GM21723 (cell line): ENCODE measurements around the gene DPEP2.
"Not testable (repeated sequence)": the region's sequence is repeated elsewhere in the genome, so short reads cannot be mapped to it uniquely, and the experiment has no call there.

Source experiments
- ATAC-seq: cut with Tn5 transposase; IDR thresholded peaks from one replicate; pipeline ENCODE4 v1.9.1; 2021; ENCODE audit warnings: mild to moderate bottlenecking, moderate library complexity; ENCODE audit not compliant: unreplicated experiment

DPEP2 gene

GRCh38 chr16:68005786-68006286, 6.6 kb upstream of the DPEP2 start:
- ATAC-seq = no peak

- no peak for ATAC-seq
Observed at GRCh38 chr16:68005211-68005610, 5.9 kb upstream of the DPEP2 start.

DNA sequence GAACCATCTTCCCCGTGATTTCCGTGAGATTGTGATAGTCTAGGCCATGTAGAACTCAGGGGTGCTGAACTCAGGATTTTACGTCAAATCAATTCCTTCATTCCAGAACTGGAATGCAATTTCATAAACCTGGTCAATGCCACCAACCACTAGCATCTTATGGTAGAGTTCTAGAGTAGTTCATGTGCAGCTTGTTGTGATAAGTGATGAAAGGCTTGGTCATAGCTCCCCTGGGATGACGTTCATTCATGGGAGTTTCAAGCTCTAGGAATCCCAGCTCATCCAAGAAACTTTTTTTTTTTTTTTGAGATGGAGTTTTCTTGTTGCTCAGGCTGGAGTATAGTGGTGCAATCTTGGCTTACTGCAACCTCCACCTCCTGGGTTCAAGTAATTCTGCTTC, 3.7 kb upstream of the DPEP2 start:
- no peak for ATAC-seq

DNA sequence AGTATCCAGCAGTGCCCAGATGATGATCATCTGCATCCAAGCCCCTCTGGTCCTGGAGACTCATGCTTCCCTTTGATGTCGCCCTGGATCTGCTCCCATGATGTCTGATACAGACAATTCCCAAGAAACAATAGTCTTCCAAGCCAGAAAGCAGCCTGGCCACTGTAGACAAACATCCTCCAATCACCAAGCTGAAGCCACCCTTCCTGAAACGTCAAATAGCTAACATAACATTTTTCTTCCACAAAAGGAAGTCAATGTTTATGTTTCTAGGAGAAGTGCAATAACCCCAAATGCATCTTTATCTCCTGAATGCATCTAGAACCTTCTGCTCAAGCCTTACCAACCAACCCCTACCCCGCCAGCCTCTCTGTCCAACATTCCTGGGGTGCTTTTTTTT, 1.2 kb upstream of the DPEP2 start:
- no peak for ATAC-seq

GRCh38 chr16:67999985-68000384, 701 bp upstream of the DPEP2 start:
- ATAC-seq = no peak

DNA sequence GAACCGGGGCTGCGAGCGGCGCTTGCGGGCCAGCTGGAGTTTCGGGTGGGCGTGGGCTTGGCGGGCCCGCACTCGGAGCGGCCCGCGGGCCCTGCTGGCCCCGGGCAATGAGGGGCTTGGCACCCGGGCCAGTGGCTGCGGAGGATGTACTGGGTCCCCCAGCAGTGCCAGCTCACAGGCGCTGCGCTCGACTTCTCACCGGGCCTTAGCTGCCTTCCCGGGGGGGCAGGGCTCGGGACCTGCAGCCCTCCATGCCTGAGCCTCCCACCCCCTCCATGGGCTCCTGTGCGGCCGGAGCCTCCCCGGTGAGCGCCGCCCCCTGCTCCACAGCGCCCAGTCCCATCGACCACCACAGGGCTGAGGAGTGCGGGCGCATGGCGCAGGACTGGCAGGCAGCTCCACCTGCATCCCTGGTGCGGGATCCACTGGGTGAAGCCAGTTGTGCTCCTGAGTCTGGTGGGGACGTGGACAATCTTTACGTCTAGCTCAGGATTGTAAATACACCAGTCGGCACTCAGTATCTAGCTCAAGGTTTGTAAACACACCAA, 979 bp downstream of the DPEP2 start:
- not testable (repeated sequence) for ATAC-seq

DNA sequence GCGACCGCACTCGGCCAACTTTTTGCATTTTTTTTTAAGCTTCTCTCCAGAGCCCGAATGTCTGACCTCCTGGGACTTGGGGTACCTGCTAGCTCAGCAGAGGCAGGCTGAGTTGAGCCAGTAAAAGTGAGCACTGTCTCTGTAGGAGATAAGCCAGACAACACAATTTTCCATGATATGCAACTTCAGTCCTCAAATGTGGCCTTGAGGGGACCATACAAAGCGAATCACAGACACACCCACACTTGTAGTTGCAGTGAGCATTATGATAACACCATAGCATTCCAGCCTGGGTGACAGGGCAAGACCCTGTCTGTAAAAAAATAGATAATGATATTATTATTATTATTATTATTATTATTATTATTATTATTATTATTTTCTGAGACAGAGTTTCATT, 2.6 kb downstream of the DPEP2 start:
- no peak for ATAC-seq

GRCh38 chr16:67995423-67995822, 3.9 kb downstream of the DPEP2 start:
- ATAC-seq = no peak

- ATAC-seq = not testable (repeated sequence)
Observed at GRCh38 chr16:67994040-67994408, 5.3 kb downstream of the DPEP2 start.

GRCh38 chr16:67993207-67994039, 5.9 kb downstream of the DPEP2 start:
- ATAC-seq = peak; percentile 58

- no peak for ATAC-seq
Observed at GRCh38 chr16:67992661-67993206, 6.5 kb downstream of the DPEP2 start.

GRCh38 chr16:67990018-67990386, 9.3 kb downstream of the DPEP2 start:
- no peak for ATAC-seq

DNA sequence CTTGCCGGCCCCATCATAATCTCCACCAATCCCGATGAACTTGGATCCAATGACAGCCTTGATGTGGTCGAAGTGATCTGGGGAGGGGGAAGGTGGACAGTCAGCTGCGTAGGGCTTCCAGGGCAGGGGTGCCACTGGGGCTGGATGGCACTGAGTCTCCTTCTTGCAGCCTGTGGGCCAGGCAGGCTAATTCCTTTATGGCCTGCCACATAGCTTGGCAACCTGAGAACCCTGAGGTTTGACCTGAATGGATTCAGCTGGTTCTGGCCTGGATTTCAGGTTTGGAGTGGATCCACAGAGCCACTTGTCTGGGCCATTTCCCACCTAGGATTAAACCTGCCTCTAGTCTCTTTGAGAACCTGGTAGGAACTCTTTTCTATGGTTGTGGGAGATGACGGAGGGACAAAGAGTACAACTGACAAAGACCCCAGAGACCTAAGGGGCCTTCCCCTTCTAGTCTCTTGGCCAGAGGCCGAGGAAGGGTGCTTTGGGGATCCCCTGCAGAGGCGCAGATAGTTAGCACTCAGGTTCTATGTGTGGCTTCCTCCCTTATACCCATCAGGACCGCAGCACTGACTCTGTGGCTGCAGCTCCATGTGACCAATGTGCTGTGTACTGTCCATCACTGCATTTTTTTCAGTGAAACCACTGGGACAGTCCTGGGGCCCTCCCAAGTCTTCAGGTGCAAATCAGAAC, 9.8 kb downstream of the DPEP2 start:
- ATAC-seq = no peak

DNA sequence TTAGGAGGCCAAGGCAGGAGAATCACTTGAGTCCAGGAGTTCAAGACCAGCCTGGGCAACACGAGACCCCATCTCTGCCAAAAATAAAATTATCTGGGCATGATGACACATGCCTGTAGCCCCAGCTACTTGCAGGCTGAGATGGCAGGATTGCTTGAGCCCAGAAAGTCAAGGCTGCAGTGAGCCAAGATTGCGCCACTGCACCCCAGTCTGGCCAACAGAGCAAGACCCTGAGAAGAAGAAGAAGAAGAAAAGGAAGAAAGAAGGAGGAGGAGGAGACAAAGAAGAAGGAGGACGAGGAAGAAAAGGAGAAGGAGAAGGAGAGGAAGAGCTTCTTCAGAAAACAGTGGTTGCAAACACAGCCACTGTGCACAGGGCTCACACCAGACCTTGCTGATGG, 10.6 kb downstream of the DPEP2 start:
- no peak for ATAC-seq

GRCh38 chr16:67987460-67988160, 11.7 kb downstream of the DPEP2 start:
- ATAC-seq = no peak

DNA sequence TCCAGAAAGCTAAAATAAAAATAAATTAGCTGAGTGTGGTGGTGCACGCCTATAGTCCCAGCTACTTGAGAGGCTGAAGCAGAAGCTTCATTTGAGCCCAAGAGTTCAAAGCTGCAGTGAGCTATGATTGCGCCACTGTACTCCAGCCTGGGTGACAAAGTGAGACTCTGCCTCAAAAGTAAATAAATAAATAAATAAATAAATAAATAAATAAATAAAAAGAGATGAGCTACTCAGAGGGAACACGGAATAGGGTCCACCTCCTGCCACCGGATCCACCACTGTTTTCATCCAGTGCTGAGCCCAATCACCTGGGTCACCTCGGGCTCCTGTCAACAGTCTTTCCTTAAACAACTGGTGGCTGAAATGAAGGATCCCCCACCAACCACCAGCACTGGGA, 12.3 kb downstream of the DPEP2 start:
- ATAC-seq = no peak

- ATAC-seq = no peak
Observed at GRCh38 chr16:67982011-67982696, 17.1 kb downstream of the DPEP2 start.

DNA sequence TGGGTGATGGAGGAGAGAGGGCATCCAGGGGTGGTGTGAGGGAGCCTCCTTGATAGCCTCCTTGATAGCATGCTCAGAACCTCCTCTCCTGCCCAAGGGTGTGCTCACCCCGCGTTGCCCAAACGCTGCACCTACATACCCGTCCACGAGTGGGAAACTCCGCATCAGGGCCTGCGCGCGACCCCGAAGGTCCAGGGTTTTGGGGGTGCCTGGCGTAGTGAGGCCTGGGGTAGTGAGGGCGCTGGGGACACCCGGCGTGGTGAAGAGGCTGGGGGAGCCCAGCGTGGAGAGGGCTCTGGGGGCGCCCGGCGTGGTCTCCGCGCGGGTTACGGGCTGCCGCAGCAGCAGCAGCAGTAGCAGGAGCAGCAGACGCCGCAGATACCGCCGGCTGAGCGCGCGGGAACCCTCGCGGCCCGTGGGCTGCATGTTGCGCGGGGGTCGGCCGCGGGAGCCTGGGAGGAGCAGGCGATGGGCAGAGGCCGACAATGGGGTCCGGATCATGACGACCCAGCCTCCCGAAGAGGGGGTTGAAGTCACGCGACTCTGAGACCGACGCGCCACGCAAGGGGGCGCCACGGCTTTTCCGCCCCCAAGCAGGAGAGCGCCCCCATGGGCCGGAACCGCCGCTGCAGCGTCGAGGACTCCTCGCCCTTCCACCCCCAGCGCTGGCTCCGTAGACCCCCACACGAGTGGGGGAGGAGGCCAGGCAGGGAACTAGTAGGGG, 19.2 kb downstream of the DPEP2 start, which contains the start of gene DPEP3:
Gene DPEP3 (minus strand): TSS at position 545 of the 724 bp plus-strand sequence. CDS start 119 bp downstream, at position 426.
- no peak for ATAC-seq

DNA sequence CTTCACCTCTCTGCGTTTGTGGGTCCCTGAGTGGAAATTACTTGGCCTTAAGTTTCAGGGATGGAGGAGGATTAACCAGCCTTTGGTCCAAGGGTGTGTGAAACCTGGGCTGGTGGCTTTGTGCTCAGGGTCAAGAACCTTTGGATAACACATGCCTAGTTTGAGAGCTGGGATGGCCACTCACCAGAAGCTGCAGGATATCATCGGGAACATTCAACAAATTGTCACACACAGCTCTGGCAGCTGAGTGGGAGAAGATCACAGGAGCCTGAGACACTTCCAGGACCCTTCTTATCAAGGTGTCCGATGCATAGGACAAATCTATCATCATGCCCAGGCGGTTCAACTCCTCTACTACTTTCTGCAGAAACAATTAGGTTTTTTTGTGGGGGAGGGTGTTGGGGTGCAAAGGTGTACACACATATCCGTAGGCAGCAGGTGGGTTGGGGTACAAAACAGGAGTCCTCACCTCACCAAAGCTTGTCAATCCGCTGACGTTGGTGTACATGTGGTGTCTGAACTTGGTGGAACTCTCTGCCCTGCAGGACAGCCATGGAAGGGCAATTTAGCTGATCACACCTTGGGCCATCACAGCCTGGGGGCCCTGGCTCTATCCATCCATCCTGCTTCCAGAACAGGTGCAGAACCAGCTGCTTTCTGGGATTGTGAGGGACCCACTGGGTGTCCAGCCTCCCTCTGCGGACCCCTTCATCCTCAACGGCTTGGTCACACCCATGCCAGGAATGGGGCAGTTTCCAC, 21.6 kb downstream of the DPEP2 start:
- ATAC-seq = no peak
